Mucosa of descending colon (tissue), 3 donors: ENCODE results near the gene SLC23A1. TPM values are rescaled to one million over a fixed set of nuclear protein-coding genes. Genes with fewer than 3 reads are reported as not detected.
"Not testable (repeated sequence)": the region's sequence is repeated elsewhere in the genome, so short reads cannot be mapped to it uniquely, and the experiment has no call there.

Experiments used
- ATAC-seq: fragments of 200-7000 bp; cut with Tn5 transposase; one replicate; pipeline ENCODE4 v1.9.1; 2020; ENCODE audit warnings: mild to moderate bottlenecking, moderate library complexity
- DNase-seq, 3 donors: peaks; one replicate each; pipeline ENCODE4 v3.0.0-alpha.2; 2020
- H3K36me3 ChIP-seq: fragments of 200-600 bp; one replicate; pipeline ENCODE4 v1.8.0; 2021; ENCODE audit warnings: low read depth, mild to moderate bottlenecking
- H3K4me1 ChIP-seq: fragments of 200-600 bp; one replicate; pipeline ENCODE4 v1.8.0; 2021; ENCODE audit warnings: low read depth, mild to moderate bottlenecking
- H3K4me3 ChIP-seq: fragments of 200-600 bp; one replicate; pipeline ENCODE4 v1.8.0; 2021; ENCODE audit warnings: mild to moderate bottlenecking
- H3K9me3 ChIP-seq: fragments of 200-600 bp; one replicate; pipeline ENCODE4 v1.8.0; 2021; ENCODE audit warnings: mild to moderate bottlenecking
- intact Hi-C, 2 donors: fragments of 100-400 bp; cut with DNase I in 1 of 2; cut with micrococcal nuclease in 1 of 2; formaldehyde crosslinking; loops; one replicate each; pipeline versions ENCODE4 v1.11.0 to v1.11.1; 2022; cut with DNase I, micrococcal nuclease
- total RNA-seq, 3 donors: library from RNA; stranded (reverse); fragmentation: NEBNext Ultra II Directional in 2 of 3; extraction: Animal tissue kit (Norgen Biotek cat#: 25700) in 2 of 3; gene quantifications; one replicate each; pipeline versions ENCODE4 v1.2.1 to v1.2.4, GENCODE V29; 2021 to 2023
- TF ChIP-seq, protein P1 (sequence below): fragments of 200-600 bp; IDR thresholded peaks from one replicate; pipeline ENCODE4 v1.8.0; 2022; ENCODE audit warnings: antibody characterized with exemption, mild to moderate bottlenecking
- donor health status: DM: no; HTN: no; CAD: no; lungs with moderate emphysema.
- donor health status: DM: no; HTN: no; CAD: no.
- donor health status: DM: no; HTN: yes; CAD: no.

The SLC23A1 gene
- total RNA-seq, 3 donors from 2014 or later = 2.5 to 9.0 (median 5.1) TPM

- intact Hi-C loops = no loop called here
- no peak overlapping the region for H3K4me3 ChIP-seq
- peak in 1 of 3 donors; percentile 25 for DNase-seq
- peaks cover 52% of the 10 kb centered on the region for H3K4me1 ChIP-seq
- no peaks in the 10 kb centered on the region for H3K9me3 ChIP-seq
- no peak for ATAC-seq
- H3K36me3 ChIP-seq = no peaks in the 10 kb centered on the region
- TF ChIP-seq, protein P1, sequence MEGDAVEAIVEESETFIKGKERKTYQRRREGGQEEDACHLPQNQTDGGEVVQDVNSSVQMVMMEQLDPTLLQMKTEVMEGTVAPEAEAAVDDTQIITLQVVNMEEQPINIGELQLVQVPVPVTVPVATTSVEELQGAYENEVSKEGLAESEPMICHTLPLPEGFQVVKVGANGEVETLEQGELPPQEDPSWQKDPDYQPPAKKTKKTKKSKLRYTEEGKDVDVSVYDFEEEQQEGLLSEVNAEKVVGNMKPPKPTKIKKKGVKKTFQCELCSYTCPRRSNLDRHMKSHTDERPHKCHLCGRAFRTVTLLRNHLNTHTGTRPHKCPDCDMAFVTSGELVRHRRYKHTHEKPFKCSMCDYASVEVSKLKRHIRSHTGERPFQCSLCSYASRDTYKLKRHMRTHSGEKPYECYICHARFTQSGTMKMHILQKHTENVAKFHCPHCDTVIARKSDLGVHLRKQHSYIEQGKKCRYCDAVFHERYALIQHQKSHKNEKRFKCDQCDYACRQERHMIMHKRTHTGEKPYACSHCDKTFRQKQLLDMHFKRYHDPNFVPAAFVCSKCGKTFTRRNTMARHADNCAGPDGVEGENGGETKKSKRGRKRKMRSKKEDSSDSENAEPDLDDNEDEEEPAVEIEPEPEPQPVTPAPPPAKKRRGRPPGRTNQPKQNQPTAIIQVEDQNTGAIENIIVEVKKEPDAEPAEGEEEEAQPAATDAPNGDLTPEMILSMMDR = no peak
Observed at GRCh38 chr5:139390639-139391569, 7.8 kb upstream of the SLC23A1 start.

GRCh38 chr5:139389701-139390638, 6.9 kb upstream of the SLC23A1 start, which contains the start of gene MZB1:
TSS of gene MZB1 (minus strand) at chr5:139389913. CDS start at chr5:139389856, 57 bp downstream.
- H3K4me1 ChIP-seq = peaks cover 55% of the 10 kb centered on the region

GRCh38 chr5:139388198-139388821, 5.2 kb upstream of the SLC23A1 start:
- TF ChIP-seq, protein P1 = no peak
- H3K9me3 ChIP-seq = no peaks in the 10 kb centered on the region
- peak; percentile 85 to 89 (median 87) for DNase-seq
- peaks cover 60% of the 10 kb centered on the region for H3K4me1 ChIP-seq
- peak; percentile 56 for ATAC-seq
- no peaks in the 10 kb centered on the region for H3K36me3 ChIP-seq
- peak overlapping the region; percentile 26 for H3K4me3 ChIP-seq
- intact Hi-C loops = no loop called here

More at GRCh38 chr5:139389701-139390638, 6.9 kb upstream of the SLC23A1 start, which contains the start of gene MZB1:
- TF ChIP-seq, protein P1 = no peak
- DNase-seq (peak; percentile 57 to 78 (median 62)), ATAC-seq (peak; percentile 2)
- no peaks in the 10 kb centered on the region for H3K9me3 ChIP-seq
- intact Hi-C loops = no loop called here
- no peaks in the 10 kb centered on the region for H3K36me3 ChIP-seq
- no peak within 1 kb of the TSS for H3K4me3 ChIP-seq

DNA sequence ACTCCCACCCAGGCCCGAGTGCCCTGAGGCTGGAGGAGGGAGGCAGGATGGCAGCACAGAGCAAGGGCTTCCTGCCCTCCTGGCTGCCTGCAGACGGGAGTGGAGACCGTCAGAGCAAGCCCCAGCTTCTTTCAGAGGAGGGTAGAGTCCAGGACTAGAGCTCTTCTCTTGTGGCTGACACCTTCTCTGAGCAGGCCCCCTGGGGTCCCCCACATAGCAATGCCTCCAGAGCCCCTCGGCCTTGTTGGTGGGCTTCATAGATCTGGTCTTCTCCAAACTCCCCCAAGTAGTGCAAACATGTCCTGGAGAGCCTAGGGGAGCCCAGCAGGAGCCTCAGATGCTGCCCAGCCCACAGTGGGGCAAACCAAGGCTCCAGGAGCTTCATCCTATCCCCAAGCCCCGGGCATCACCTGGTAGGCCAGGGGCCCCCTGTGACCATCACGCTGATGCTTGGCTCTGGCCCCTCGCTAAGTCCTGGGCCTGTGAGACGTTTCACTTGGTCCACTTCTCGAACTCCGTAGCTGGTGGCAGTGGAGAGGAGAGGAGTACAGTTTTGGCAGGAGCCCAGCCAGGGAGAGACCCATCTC, 4.6 kb upstream of the SLC23A1 start:
- intact Hi-C loops = no loop called here
- Histone ChIP-seq H3K4me3 (no peak overlapping the region), H3K36me3 (no peaks in the 10 kb centered on the region), H3K4me1 (peaks cover 58% of the 10 kb centered on the region), H3K9me3 (no peaks in the 10 kb centered on the region)
- TF ChIP-seq, protein P1 = no peak
- ATAC-seq (no peak), DNase-seq (peak in 1 of 3 donors; percentile 49)

- H3K4me3 ChIP-seq, intact Hi-C loops, H3K9me3 ChIP-seq, ATAC-seq, DNase-seq, H3K36me3 ChIP-seq: not testable (repeated sequence)
- H3K4me1 ChIP-seq = peaks cover 61% of the 10 kb centered on the region
Observed at GRCh38 chr5:139386956-139387355, 3.9 kb upstream of the SLC23A1 start.
